ENCODE measurements around the gene NISCH. TPM values are rescaled to one million over a fixed set of nuclear protein-coding genes. Genes with fewer than 3 reads are reported as not detected.

NISCH gene
- total and polyA plus RNA-seq, 2 experiments from 2014 or later = 18.4 to 76.4 TPM

DNA sequence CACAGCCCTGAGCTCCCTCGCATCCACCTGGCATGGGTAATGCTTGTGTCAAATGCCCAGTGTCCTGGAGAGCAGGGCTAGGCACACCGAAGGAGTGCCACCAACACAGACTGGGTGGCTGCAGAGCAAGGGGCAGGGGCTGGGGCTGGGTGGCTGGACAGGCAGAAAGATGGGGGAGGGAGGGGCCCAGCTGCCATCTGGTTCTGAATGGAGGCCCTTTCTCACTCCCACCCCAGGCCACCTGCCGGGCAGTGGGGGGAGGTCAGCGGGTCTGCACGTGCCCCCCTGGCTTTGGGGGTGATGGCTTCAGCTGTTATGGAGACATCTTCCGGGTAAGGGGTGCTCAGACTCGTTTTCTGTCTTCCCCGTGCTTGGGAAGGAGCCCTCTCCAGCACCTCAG, 56.7 kb downstream of the NISCH start:
- no peaks in the 10 kb centered on the region for H3K9me2 ChIP-seq (ENCODE audit: insufficient read depth)
- H3K27me3 ChIP-seq (ENCODE audit: insufficient read depth) = no peaks in the 10 kb centered on the region
- H2AFZ ChIP-seq = peak overlapping the region; percentile 74; the same call in 1 of the 2 replicates
- Mint-ChIP-seq H3K9me3 (no peaks in the 10 kb centered on the region; the same call in 2 of the 3 replicates), H3K4me3 (no peak overlapping the region; the same call in 2 of the 3 replicates), H3K27ac (no peak overlapping the region), H3K4me1 (peaks cover 2% of the 10 kb centered on the region; the same call in 2 of the 3 replicates), H3K27me3 (ENCODE audit: insufficient read depth, low read depth, poor library complexity) (peaks cover 12% of the 10 kb centered on the region), H3K36me3 (ENCODE audit: low read depth) (no peaks in the 10 kb centered on the region)
- no peak for ATAC-seq
- H3K79me2 ChIP-seq (replicated peaks; ENCODE audit: insufficient read depth) = no peaks in the 10 kb centered on the region
- DNase-seq (ENCODE audit: low spot score) = no peak
- no peaks in the 10 kb centered on the region for H4K20me1 ChIP-seq (replicated peaks; ENCODE audit: insufficient read depth)
- no peaks in the 10 kb centered on the region for H3K4me1 ChIP-seq (ENCODE audit: insufficient read depth)
- H3K4me3 ChIP-seq = no peak overlapping the region
- H3K4me2 ChIP-seq = no peak overlapping the region
- no peak overlapping the region for H3K27ac ChIP-seq (ENCODE audit: low read depth)
- H3K36me3 ChIP-seq (ENCODE audit: insufficient read depth) = no peaks in the 10 kb centered on the region
- H3F3A ChIP-seq (replicated peaks; ENCODE audit: low read depth) = no peaks in the 10 kb centered on the region
- TF ChIP-seq, protein P1, sequence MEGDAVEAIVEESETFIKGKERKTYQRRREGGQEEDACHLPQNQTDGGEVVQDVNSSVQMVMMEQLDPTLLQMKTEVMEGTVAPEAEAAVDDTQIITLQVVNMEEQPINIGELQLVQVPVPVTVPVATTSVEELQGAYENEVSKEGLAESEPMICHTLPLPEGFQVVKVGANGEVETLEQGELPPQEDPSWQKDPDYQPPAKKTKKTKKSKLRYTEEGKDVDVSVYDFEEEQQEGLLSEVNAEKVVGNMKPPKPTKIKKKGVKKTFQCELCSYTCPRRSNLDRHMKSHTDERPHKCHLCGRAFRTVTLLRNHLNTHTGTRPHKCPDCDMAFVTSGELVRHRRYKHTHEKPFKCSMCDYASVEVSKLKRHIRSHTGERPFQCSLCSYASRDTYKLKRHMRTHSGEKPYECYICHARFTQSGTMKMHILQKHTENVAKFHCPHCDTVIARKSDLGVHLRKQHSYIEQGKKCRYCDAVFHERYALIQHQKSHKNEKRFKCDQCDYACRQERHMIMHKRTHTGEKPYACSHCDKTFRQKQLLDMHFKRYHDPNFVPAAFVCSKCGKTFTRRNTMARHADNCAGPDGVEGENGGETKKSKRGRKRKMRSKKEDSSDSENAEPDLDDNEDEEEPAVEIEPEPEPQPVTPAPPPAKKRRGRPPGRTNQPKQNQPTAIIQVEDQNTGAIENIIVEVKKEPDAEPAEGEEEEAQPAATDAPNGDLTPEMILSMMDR (conservative IDR thresholded peaks at IDR 0.05; ENCODE audit: low read depth in 2 of 2) = no peak
- TF ChIP-seq, protein P2, sequence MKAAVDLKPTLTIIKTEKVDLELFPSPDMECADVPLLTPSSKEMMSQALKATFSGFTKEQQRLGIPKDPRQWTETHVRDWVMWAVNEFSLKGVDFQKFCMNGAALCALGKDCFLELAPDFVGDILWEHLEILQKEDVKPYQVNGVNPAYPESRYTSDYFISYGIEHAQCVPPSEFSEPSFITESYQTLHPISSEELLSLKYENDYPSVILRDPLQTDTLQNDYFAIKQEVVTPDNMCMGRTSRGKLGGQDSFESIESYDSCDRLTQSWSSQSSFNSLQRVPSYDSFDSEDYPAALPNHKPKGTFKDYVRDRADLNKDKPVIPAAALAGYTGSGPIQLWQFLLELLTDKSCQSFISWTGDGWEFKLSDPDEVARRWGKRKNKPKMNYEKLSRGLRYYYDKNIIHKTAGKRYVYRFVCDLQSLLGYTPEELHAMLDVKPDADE (IDR thresholded peaks at IDR 0.05) = no peak
- no peak for TF ChIP-seq EZH2phosphoT487 (IDR thresholded peaks at IDR 0.05; ENCODE audit: unreplicated experiment)
- no peak for TF ChIP-seq NANOG (IDR thresholded peaks at IDR 0.05; ENCODE audit: borderline replicate concordance)
- TF ChIP-seq JUNB (IDR thresholded peaks at IDR 0.05; ENCODE audit: unreplicated experiment) = no peak
- TF ChIP-seq, protein P3, sequence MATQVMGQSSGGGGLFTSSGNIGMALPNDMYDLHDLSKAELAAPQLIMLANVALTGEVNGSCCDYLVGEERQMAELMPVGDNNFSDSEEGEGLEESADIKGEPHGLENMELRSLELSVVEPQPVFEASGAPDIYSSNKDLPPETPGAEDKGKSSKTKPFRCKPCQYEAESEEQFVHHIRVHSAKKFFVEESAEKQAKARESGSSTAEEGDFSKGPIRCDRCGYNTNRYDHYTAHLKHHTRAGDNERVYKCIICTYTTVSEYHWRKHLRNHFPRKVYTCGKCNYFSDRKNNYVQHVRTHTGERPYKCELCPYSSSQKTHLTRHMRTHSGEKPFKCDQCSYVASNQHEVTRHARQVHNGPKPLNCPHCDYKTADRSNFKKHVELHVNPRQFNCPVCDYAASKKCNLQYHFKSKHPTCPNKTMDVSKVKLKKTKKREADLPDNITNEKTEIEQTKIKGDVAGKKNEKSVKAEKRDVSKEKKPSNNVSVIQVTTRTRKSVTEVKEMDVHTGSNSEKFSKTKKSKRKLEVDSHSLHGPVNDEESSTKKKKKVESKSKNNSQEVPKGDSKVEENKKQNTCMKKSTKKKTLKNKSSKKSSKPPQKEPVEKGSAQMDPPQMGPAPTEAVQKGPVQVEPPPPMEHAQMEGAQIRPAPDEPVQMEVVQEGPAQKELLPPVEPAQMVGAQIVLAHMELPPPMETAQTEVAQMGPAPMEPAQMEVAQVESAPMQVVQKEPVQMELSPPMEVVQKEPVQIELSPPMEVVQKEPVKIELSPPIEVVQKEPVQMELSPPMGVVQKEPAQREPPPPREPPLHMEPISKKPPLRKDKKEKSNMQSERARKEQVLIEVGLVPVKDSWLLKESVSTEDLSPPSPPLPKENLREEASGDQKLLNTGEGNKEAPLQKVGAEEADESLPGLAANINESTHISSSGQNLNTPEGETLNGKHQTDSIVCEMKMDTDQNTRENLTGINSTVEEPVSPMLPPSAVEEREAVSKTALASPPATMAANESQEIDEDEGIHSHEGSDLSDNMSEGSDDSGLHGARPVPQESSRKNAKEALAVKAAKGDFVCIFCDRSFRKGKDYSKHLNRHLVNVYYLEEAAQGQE (IDR thresholded peaks at IDR 0.05; ENCODE audit: unreplicated experiment) = no peak
- no peak for TF ChIP-seq ZNF331 (CRISPR knock-in tag; IDR thresholded peaks at IDR 0.05; ENCODE audit: low read depth)
- no peak for TF ChIP-seq ZNF114 (CRISPR knock-in tag; IDR thresholded peaks at IDR 0.05)
- TF ChIP-seq, protein P4, sequence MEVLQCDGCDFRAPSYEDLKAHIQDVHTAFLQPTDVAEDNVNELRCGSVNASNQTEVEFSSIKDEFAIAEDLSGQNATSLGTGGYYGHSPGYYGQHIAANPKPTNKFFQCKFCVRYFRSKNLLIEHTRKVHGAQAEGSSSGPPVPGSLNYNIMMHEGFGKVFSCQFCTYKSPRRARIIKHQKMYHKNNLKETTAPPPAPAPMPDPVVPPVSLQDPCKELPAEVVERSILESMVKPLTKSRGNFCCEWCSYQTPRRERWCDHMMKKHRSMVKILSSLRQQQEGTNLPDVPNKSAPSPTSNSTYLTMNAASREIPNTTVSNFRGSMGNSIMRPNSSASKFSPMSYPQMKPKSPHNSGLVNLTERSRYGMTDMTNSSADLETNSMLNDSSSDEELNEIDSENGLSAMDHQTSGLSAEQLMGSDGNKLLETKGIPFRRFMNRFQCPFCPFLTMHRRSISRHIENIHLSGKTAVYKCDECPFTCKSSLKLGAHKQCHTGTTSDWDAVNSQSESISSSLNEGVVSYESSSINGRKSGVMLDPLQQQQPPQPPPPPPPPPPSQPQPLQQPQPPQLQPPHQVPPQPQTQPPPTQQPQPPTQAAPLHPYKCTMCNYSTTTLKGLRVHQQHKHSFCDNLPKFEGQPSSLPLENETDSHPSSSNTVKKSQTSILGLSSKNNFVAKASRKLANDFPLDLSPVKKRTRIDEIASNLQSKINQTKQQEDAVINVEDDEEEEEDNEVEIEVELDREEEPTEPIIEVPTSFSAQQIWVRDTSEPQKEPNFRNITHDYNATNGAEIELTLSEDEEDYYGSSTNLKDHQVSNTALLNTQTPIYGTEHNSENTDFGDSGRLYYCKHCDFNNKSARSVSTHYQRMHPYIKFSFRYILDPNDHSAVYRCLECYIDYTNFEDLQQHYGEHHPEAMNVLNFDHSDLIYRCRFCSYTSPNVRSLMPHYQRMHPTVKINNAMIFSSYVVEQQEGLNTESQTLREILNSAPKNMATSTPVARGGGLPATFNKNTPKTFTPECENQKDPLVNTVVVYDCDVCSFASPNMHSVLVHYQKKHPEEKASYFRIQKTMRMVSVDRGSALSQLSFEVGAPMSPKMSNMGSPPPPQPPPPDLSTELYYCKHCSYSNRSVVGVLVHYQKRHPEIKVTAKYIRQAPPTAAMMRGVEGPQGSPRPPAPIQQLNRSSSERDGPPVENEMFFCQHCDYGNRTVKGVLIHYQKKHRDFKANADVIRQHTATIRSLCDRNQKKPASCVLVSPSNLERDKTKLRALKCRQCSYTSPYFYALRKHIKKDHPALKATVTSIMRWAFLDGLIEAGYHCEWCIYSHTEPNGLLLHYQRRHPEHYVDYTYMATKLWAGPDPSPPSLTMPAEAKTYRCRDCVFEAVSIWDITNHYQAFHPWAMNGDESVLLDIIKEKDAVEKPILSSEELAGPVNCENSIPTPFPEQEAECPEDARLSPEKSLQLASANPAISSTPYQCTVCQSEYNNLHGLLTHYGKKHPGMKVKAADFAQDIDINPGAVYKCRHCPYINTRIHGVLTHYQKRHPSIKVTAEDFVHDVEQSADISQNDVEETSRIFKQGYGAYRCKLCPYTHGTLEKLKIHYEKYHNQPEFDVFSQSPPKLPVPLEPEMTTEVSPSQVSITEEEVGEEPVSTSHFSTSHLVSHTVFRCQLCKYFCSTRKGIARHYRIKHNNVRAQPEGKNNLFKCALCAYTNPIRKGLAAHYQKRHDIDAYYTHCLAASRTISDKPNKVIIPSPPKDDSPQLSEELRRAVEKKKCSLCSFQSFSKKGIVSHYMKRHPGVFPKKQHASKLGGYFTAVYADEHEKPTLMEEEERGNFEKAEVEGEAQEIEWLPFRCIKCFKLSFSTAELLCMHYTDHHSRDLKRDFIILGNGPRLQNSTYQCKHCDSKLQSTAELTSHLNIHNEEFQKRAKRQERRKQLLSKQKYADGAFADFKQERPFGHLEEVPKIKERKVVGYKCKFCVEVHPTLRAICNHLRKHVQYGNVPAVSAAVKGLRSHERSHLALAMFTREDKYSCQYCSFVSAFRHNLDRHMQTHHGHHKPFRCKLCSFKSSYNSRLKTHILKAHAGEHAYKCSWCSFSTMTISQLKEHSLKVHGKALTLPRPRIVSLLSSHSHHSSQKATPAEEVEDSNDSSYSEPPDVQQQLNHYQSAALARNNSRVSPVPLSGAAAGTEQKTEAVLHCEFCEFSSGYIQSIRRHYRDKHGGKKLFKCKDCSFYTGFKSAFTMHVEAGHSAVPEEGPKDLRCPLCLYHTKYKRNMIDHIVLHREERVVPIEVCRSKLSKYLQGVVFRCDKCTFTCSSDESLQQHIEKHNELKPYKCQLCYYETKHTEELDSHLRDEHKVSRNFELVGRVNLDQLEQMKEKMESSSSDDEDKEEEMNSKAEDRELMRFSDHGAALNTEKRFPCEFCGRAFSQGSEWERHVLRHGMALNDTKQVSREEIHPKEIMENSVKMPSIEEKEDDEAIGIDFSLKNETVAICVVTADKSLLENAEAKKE (CRISPR knock-in tag; IDR thresholded peaks at IDR 0.05) = no peak
- TF ChIP-seq EZH2 (IDR thresholded peaks at IDR 0.05; ENCODE audit: low read depth, unreplicated experiment) = no peak
- TF ChIP-seq POLR2AphosphoS5 (IDR thresholded peaks at IDR 0.05; ENCODE audit: low read depth) = no peak
- TF ChIP-seq CREB1 (CRISPR knock-in tag; IDR thresholded peaks at IDR 0.05; ENCODE audit: low read depth) = no peak
- TF ChIP-seq STAT1 (IDR thresholded peaks at IDR 0.05; ENCODE audit: unreplicated experiment) = no peak

Measured in GM23338 (cell line).